H9 (cell line): Measurements from ENCODE around the gene CCDC175. TPM values are rescaled to one million over a fixed set of nuclear protein-coding genes. Genes with fewer than 3 reads are reported as not detected.

ENCODE experiments used
- DNase-seq: peaks from one replicate; pipeline ENCODE4 v3.0.0-alpha.2; 2017
- H2AFZ ChIP-seq: one replicate; pipeline ENCODE4 v1.6.1; 2013; ENCODE audit warnings: mild to moderate bottlenecking, low read length, control low read depth, moderate library complexity
- H2AK5ac ChIP-seq: 2 replicates; pipeline ENCODE4 v1.6.1; 2013; ENCODE audit warnings: low read length, control low read depth, mixed read lengths; ENCODE audit not compliant: insufficient read length
- H2BK120ac ChIP-seq: one replicate; pipeline ENCODE4 v1.6.1; 2013; ENCODE audit warnings: low read depth, mild to moderate bottlenecking, low read length, control low read depth, inconsistent platforms; ENCODE audit not compliant: poor library complexity, severe bottlenecking
- H2BK12ac ChIP-seq: 2 replicates; pipeline ENCODE4 v1.6.1; 2013; ENCODE audit warnings: low read length, control low read depth, mixed read lengths, low read depth; ENCODE audit not compliant: insufficient read length
- H2BK15ac ChIP-seq: 2 replicates; pipeline ENCODE4 v1.6.1; 2013; ENCODE audit warnings: low read depth, low read length, control low read depth
- H2BK20ac ChIP-seq: one replicate; pipeline ENCODE4 v1.6.1; 2013; ENCODE audit warnings: low read depth, mild to moderate bottlenecking, low read length, control low read depth, inconsistent platforms; ENCODE audit not compliant: poor library complexity, severe bottlenecking
- H2BK5ac ChIP-seq: 2 replicates; pipeline ENCODE4 v1.6.1; 2013; ENCODE audit warnings: low read length, control low read depth, mixed read lengths; ENCODE audit not compliant: insufficient read length
- H3K14ac ChIP-seq: 2 replicates; pipeline ENCODE4 v1.6.1; 2013; ENCODE audit warnings: low read length, control low read depth; ENCODE audit not compliant: insufficient read depth
- H3K18ac ChIP-seq: 2 replicates; pipeline ENCODE4 v1.6.1; 2013; ENCODE audit warnings: low read depth, mild to moderate bottlenecking, mixed read lengths, low read length, control low read depth; ENCODE audit not compliant: insufficient read length
- H3K23ac ChIP-seq: 2 replicates; pipeline ENCODE4 v1.6.1; 2013; ENCODE audit warnings: low read length, control low read depth, mixed read lengths, low read depth; ENCODE audit not compliant: insufficient read length
- H3K23me2 ChIP-seq: 2 replicates; pipeline ENCODE4 v1.6.1; 2013; ENCODE audit warnings: low read depth, mild to moderate bottlenecking, mixed read lengths, low read length, control low read depth; ENCODE audit not compliant: insufficient read length, poor library complexity, severe bottlenecking
- H3K27ac ChIP-seq: 2 replicates; pipeline ENCODE4 v1.5.1; 2013; ENCODE audit warnings: low read length, control low read depth, mixed read lengths, low read depth; ENCODE audit not compliant: insufficient read length
- H3K27me3 ChIP-seq: 2 replicates; pipeline ENCODE4 v1.6.1; 2013; ENCODE audit warnings: low read length, control low read depth, inconsistent platforms; ENCODE audit not compliant: insufficient read depth
- H3K4ac ChIP-seq: 2 replicates; pipeline ENCODE4 v1.6.1; 2013; ENCODE audit warnings: low read depth, mild to moderate bottlenecking, control low read depth, inconsistent platforms, low read length, moderate library complexity
- H3K4me1 ChIP-seq: 2 replicates; pipeline ENCODE4 v1.6.1; 2013; ENCODE audit warnings: low read length, control low read depth, inconsistent platforms; ENCODE audit not compliant: insufficient read depth
- H3K4me2 ChIP-seq: 2 replicates; pipeline ENCODE4 v1.6.1; 2013; ENCODE audit warnings: low read length, control low read depth, mixed read lengths; ENCODE audit not compliant: insufficient read length, insufficient read depth
- H3K56ac ChIP-seq: 2 replicates; pipeline ENCODE4 v1.6.1; 2013; ENCODE audit warnings: low read depth, mild to moderate bottlenecking, mixed read lengths, low read length, control low read depth; ENCODE audit not compliant: insufficient read length
- H3K79me1 ChIP-seq: 2 replicates; pipeline ENCODE4 v1.6.1; 2013; ENCODE audit warnings: low read depth, mild to moderate bottlenecking, moderate library complexity, low read length, control low read depth, inconsistent platforms; ENCODE audit not compliant: insufficient read depth, poor library complexity, severe bottlenecking
- H3K79me2 ChIP-seq: 2 replicates; pipeline ENCODE4 v1.6.1; 2013; ENCODE audit warnings: low read length, control low read depth, inconsistent platforms; ENCODE audit not compliant: insufficient read depth
- H3K9ac ChIP-seq: 2 replicates; pipeline ENCODE4 v1.6.1; 2013; ENCODE audit warnings: low read length, control low read depth, mixed read lengths; ENCODE audit not compliant: insufficient read length; ENCODE audit errors: extremely low read depth
- H3K9me3 ChIP-seq: one replicate; pipeline ENCODE4 v1.6.1; 2013; ENCODE audit warnings: low read depth, low read length, inconsistent platforms; ENCODE audit not compliant: control insufficient read depth
- H3T11ph ChIP-seq: one replicate; pipeline ENCODE4 v1.6.1; 2013; ENCODE audit warnings: mild to moderate bottlenecking, low read length, control low read depth, inconsistent platforms
- H4K20me1 ChIP-seq: one replicate; pipeline ENCODE4 v1.6.1; 2013; ENCODE audit not compliant: control insufficient read depth, insufficient read length, insufficient read depth
- H4K5ac ChIP-seq: 2 replicates; pipeline ENCODE4 v1.6.1; 2013; ENCODE audit warnings: low read depth, mild to moderate bottlenecking, mixed read lengths, low read length, control low read depth; ENCODE audit not compliant: insufficient read length
- H4K8ac ChIP-seq: replicated peaks from 2 replicates; pipeline ENCODE4 v1.6.1; 2013; ENCODE audit warnings: low read length, control low read depth, mixed read lengths, low read depth; ENCODE audit not compliant: insufficient read length
- H4K91ac ChIP-seq: 2 replicates; pipeline ENCODE4 v1.6.1; 2013; ENCODE audit warnings: low read depth, mild to moderate bottlenecking, moderate library complexity, mixed read lengths, low read length, control low read depth; ENCODE audit not compliant: insufficient read length
- H3K27ac Mint-ChIP-seq, 3 experiments: 2 replicates in 2 of 3; 3 replicates in 1 of 3; pipeline ENCODE4 v1.8.0; 2020 to 2021; ENCODE audit warnings: mixed read lengths in 3 of 3, mild to moderate bottlenecking in 1 of 3, moderate library complexity in 1 of 3
- H3K27me3 Mint-ChIP-seq: 2 replicates; pipeline ENCODE4 v1.8.0; 2021; ENCODE audit warnings: low read depth, mild to moderate bottlenecking, moderate library complexity, mixed read lengths
- H3K36me3 Mint-ChIP-seq, 3 experiments: 2 replicates in 2 of 3; 3 replicates in 1 of 3; pipeline ENCODE4 v1.8.0; 2020 to 2021; ENCODE audit warnings: low read depth in 3 of 3, mixed read lengths in 3 of 3; ENCODE audit not compliant: insufficient read depth in 1 of 3
- H3K4me1 Mint-ChIP-seq, 2 experiments: 2 replicates each; pipeline ENCODE4 v1.8.0; 2020; ENCODE audit warnings: mixed read lengths in 2 of 2
- H3K4me3 Mint-ChIP-seq, 2 experiments: 2 replicates in 1 of 2; 3 replicates in 1 of 2; pipeline ENCODE4 v1.8.0; 2020 to 2021; ENCODE audit warnings: mild to moderate bottlenecking in 2 of 2, mixed read lengths in 2 of 2, moderate library complexity in 1 of 2
- H3K9me3 Mint-ChIP-seq, 2 experiments: 2 replicates in 1 of 2; 3 replicates in 1 of 2; pipeline ENCODE4 v1.8.0; 2020; ENCODE audit warnings: mild to moderate bottlenecking in 2 of 2, mixed read lengths in 2 of 2, moderate library complexity in 1 of 2
- CTCF ChIP-seq: fragments of 200-600 bp; sonication (generic); conservative IDR thresholded peaks from 3 replicates; pipeline ENCODE4 v1.8.0; 2021; ENCODE audit warnings: antibody characterized with exemption, mild to moderate bottlenecking
- WGBS: extraction: QIAGEN DNeasy Blood & Tissue Kit; methylation state at CpG from one replicate; pipeline ENCODE4 v1.1.7; 2013; ENCODE audit warnings: missing lambda C conversion rate, low lambda C conversion rate, mixed read lengths; ENCODE audit not compliant: insufficient read length; ENCODE audit errors: extremely low coverage; 5-methylcytosine and 5-hydroxymethylcytosine counted together
- total RNA-seq: library from RNA; stranded (reverse); gene quantifications from 2 replicates; pipeline ENCODE4 v1.2.1, GENCODE V29; 2021

Gene CCDC175
- total RNA-seq, 1 experiment from 2014 or later: 0.09 TPM

DNA sequence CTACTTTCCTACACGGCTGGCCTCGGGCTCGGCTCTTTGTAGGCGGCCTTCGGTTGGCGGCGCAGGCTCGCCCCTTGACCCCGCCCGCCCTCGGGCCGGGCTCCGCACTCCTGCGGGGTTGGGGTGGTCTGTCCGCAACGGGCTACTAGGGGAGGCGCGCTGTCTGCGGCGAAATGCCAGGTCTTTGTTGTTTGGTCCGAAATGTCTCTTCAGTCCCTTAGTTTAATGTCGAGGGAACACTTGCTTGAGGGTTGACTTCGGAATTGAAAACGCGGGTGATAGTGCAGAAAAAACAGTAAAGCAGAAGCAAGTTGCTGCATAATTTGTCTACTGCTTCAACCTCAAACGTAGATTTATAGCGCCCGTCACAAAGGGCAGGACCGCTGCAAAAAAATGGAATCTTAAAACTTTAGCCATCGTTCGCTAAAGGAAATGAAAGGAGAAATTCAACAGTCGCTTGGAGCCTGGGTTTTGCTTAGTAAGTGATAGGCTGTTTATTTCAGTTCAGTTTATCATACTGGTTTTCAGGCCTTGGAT lies 91.9 kb downstream of the CCDC175 start:
- no peak overlapping the region for H3K56ac ChIP-seq
- no peaks in the 10 kb centered on the region for H4K20me1 ChIP-seq
- no peaks in the 10 kb centered on the region; the same call in 1 of the 2 replicates for H3K27me3 ChIP-seq
- H3K18ac ChIP-seq: peak overlapping the region; percentile 41
- H2BK20ac ChIP-seq: no peak overlapping the region
- peak overlapping the region; percentile 95 for H2AFZ ChIP-seq
- no peaks in the 10 kb centered on the region for H3K27me3 Mint-ChIP-seq
- no peak for TF ChIP-seq CTCF
- H3K27ac Mint-ChIP-seq: peak overlapping the region; percentile 94 to 98 (median 97)
- H4K5ac ChIP-seq: no peak overlapping the region
- no peak overlapping the region for H2BK120ac ChIP-seq
- no peak overlapping the region for H4K8ac ChIP-seq
- H3K79me1 ChIP-seq: no peaks in the 10 kb centered on the region
- no peak overlapping the region for H2BK12ac ChIP-seq
- H3K4me2 ChIP-seq: peak overlapping the region; percentile 85
- no peaks in the 10 kb centered on the region for H3K4me1 ChIP-seq
- H3K79me2 ChIP-seq: peaks cover 2% of the 10 kb centered on the region; the same call in 1 of the 2 replicates
- no peak overlapping the region for H2BK15ac ChIP-seq
- H3K23me2 ChIP-seq: peaks cover 4% of the 10 kb centered on the region
- H3K23ac ChIP-seq: no peak overlapping the region
- peaks cover 16 to 22% (median 21%) of the 10 kb centered on the region in 3 experiments for H3K36me3 Mint-ChIP-seq
- peaks cover 18 to 20% of the 10 kb centered on the region in 2 experiments for H3K4me1 Mint-ChIP-seq
- no peak overlapping the region for H4K91ac ChIP-seq
- H3K4ac ChIP-seq: no peak overlapping the region
- H2BK5ac ChIP-seq: no peak overlapping the region
- H3K14ac ChIP-seq: peak overlapping the region; percentile 65; the same call in 1 of the 2 replicates
- H3K4me3 Mint-ChIP-seq: peak overlapping the region; percentile 83 to 97
- H3K27ac ChIP-seq: peak overlapping the region; percentile 65
- no peak overlapping the region for H3T11ph ChIP-seq
- no CpG with 5 or more reads among the region's 32 CpGs for WGBS
- no peaks in the 10 kb centered on the region for H3K9me3 ChIP-seq
- peak overlapping the region; percentile 91 for H3K9ac ChIP-seq
- H2AK5ac ChIP-seq: no peak overlapping the region
- no peaks in the 10 kb centered on the region for H3K9me3 Mint-ChIP-seq
- DNase-seq: no peak
